Activated CD4-positive, alpha-beta memory T cell treated with anti-CD3 and anti-CD28 coated beads, Interleukin-2, amount 10 ng/mL, durations not matched to agents 7 days and 5 days (primary cell): ENCODE results near the gene CAMSAP2. TPM values are rescaled to one million over a fixed set of nuclear protein-coding genes. Genes with fewer than 3 reads are reported as not detected.
A peak's percentile ranks its signal among the peaks of the same experiment; 100 is the strongest.
"Not testable (repeated sequence)": the region's sequence is repeated elsewhere in the genome, so short reads cannot be mapped to it uniquely, and the experiment has no call there.

Experiments used
- CTCF ChIA-PET: fragments of 350-600 bp; sonication (Branson Sonifier 250); formaldehyde crosslinking; loops from one replicate; lab custom pipeline; 2021; ENCODE audit warnings: antibody characterized with exemption, inconsistent platforms; lab: Charles Lee
- POLR2A ChIA-PET: fragments of 350-600 bp; sonication (Branson Sonifier 250); formaldehyde crosslinking; loops from one replicate; lab custom pipeline; 2021; ENCODE audit warnings: antibody characterized with exemption; lab: Charles Lee
- DNase-seq: peaks from one replicate; pipeline ENCODE4 v3.0.0-alpha.2; 2020
- H3K27ac Mint-ChIP-seq: one replicate; pipeline ENCODE4 v1.8.0; 2021; ENCODE audit warnings: mild to moderate bottlenecking, mixed read lengths
- H3K27me3 Mint-ChIP-seq: one replicate; pipeline ENCODE4 v1.8.0; 2021; ENCODE audit warnings: mixed read lengths
- H3K36me3 Mint-ChIP-seq: one replicate; pipeline ENCODE4 v1.8.0; 2021; ENCODE audit warnings: low read depth, mixed read lengths
- H3K4me1 Mint-ChIP-seq: one replicate; pipeline ENCODE4 v1.8.0; 2021; ENCODE audit warnings: mixed read lengths
- H3K4me3 Mint-ChIP-seq: one replicate; pipeline ENCODE4 v1.8.0; 2021; ENCODE audit warnings: mild to moderate bottlenecking, mixed read lengths
- H3K9me3 Mint-ChIP-seq: one replicate; pipeline ENCODE4 v1.8.0; 2021; ENCODE audit warnings: mixed read lengths
- total RNA-seq, 2 experiments: library from RNA; stranded (reverse); gene quantifications; one replicate each; pipeline ENCODE4 v1.2.3, GENCODE V29; 2021

Gene CAMSAP2
- total RNA-seq, 2 experiments from 2014 or later: 0.65 to 0.78 TPM

GRCh38 chr1:200744143-200744542 lies 5.5 kb downstream of the CAMSAP2 start:
- Mint-ChIP-seq H3K36me3 (no peaks in the 10 kb centered on the region), H3K27ac (no peak overlapping the region), H3K4me3 (no peak overlapping the region), H3K9me3 (no peaks in the 10 kb centered on the region), H3K27me3 (peaks cover 24% of the 10 kb centered on the region), H3K4me1 (peaks cover 17% of the 10 kb centered on the region)
- ChIA-PET CTCF (interaction anchor here (1.6 kb wide), 1 partner anchor 122 kb away, joined by 7 read pairs; no protein-coding TSS in a partner anchor), POLR2A (interaction anchor here (1.0 kb wide), 1 partner anchor 74 kb away, joined by 4 read pairs; the partner anchor contains the start of gene DDX59)
- DNase-seq: no peak

- Mint-ChIP-seq H3K9me3 (no peaks in the 10 kb centered on the region), H3K27ac (no peak overlapping the region), H3K4me3 (no peak overlapping the region), H3K36me3 (no peaks in the 10 kb centered on the region), H3K27me3 (peaks cover 4% of the 10 kb centered on the region), H3K4me1 (peaks cover 11% of the 10 kb centered on the region)
- ChIA-PET CTCF (interaction anchor here (0.7 kb wide), 1 partner anchor 266 kb away, joined by 3 read pairs; no protein-coding TSS in a partner anchor), POLR2A (no interaction called here)
- DNase-seq: no peak
Observed at GRCh38 chr1:200749090-200749489, 10.4 kb downstream of the CAMSAP2 start.

DNA sequence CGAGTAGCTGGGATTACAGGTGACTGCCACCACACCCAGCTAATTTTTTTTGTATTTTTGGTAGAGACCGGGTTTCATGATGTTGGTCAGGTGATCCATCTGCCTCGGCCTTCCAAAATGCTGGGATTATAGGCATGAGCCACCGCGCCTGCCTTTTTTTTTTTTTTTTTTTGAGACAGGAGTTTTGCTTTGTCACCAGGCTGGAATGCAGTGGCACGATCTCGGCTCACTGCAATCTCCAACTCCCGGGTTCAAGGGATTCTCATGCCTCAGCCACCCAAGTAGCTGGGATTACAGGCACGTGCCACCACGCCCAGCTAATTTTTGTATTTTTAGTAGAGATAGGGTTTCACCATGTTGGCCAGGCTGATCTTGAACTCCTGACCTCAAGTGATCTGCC lies 12.1 kb downstream of the CAMSAP2 start:
- H3K27ac Mint-ChIP-seq, H3K9me3 Mint-ChIP-seq, H3K4me1 Mint-ChIP-seq, DNase-seq, H3K36me3 Mint-ChIP-seq, H3K27me3 Mint-ChIP-seq, POLR2A ChIA-PET, H3K4me3 Mint-ChIP-seq: not testable (repeated sequence)
- CTCF ChIA-PET: interaction anchor here (0.7 kb wide), 1 partner anchor 165 kb away, joined by 3 read pairs; no protein-coding TSS in a partner anchor

- no peaks in the 10 kb centered on the region for H3K27me3 Mint-ChIP-seq
- H3K4me3 Mint-ChIP-seq: no peak overlapping the region
- CTCF ChIA-PET: no interaction called here
- H3K9me3 Mint-ChIP-seq: no peaks in the 10 kb centered on the region
- peak; percentile 21 for DNase-seq
- peaks cover 5% of the 10 kb centered on the region for H3K4me1 Mint-ChIP-seq
- no peaks in the 10 kb centered on the region for H3K36me3 Mint-ChIP-seq
- POLR2A ChIA-PET: no interaction called here
- H3K27ac Mint-ChIP-seq: no peak overlapping the region
Observed at GRCh38 chr1:200751717-200752116, 13.0 kb downstream of the CAMSAP2 start.

GRCh38 chr1:200753650-200754198 lies 15.0 kb downstream of the CAMSAP2 start:
- no peak overlapping the region for H3K27ac Mint-ChIP-seq
- POLR2A ChIA-PET: no interaction called here
- DNase-seq: no peak
- peaks cover 9% of the 10 kb centered on the region for H3K27me3 Mint-ChIP-seq
- H3K9me3 Mint-ChIP-seq: no peaks in the 10 kb centered on the region
- peaks cover 5% of the 10 kb centered on the region for H3K4me1 Mint-ChIP-seq
- H3K4me3 Mint-ChIP-seq: no peak overlapping the region
- H3K36me3 Mint-ChIP-seq: no peaks in the 10 kb centered on the region
- CTCF ChIA-PET: no interaction called here

GRCh38 chr1:200755456-200755855 lies 16.8 kb downstream of the CAMSAP2 start:
- no peaks in the 10 kb centered on the region for H3K9me3 Mint-ChIP-seq
- POLR2A ChIA-PET: no interaction called here
- peaks cover 13% of the 10 kb centered on the region for H3K27me3 Mint-ChIP-seq

GRCh38 chr1:200762089-200762488 lies 23.4 kb downstream of the CAMSAP2 start:
- DNase-seq: no peak
- Mint-ChIP-seq H3K4me1 (no peaks in the 10 kb centered on the region), H3K36me3 (no peaks in the 10 kb centered on the region), H3K9me3 (no peaks in the 10 kb centered on the region), H3K4me3 (no peak overlapping the region), H3K27ac (no peak overlapping the region), H3K27me3 (peaks cover 13% of the 10 kb centered on the region)
- CTCF ChIA-PET: interaction anchor here (1.2 kb wide), 1 partner anchor 32 kb away, joined by 3 read pairs; no protein-coding TSS in a partner anchor
- POLR2A ChIA-PET: no interaction called here

More at GRCh38 chr1:200755456-200755855, 16.8 kb downstream of the CAMSAP2 start:
- Mint-ChIP-seq H3K4me1 (peaks cover 5% of the 10 kb centered on the region), H3K4me3 (no peak overlapping the region), H3K36me3 (no peaks in the 10 kb centered on the region), H3K27ac (no peak overlapping the region)
- DNase-seq: no peak
- CTCF ChIA-PET: no interaction called here

GRCh38 chr1:200767321-200767720 lies 28.6 kb downstream of the CAMSAP2 start:
- no peaks in the 10 kb centered on the region for H3K4me1 Mint-ChIP-seq
- H3K27me3 Mint-ChIP-seq: no peaks in the 10 kb centered on the region
- H3K4me3 Mint-ChIP-seq: no peak overlapping the region
- CTCF ChIA-PET: interaction anchor here (0.8 kb wide), 1 partner anchor 929 kb away, joined by 3 read pairs; no protein-coding TSS in a partner anchor
- POLR2A ChIA-PET: no interaction called here
- DNase-seq: no peak
- H3K36me3 Mint-ChIP-seq: no peaks in the 10 kb centered on the region
- no peak overlapping the region for H3K27ac Mint-ChIP-seq
- H3K9me3 Mint-ChIP-seq: no peaks in the 10 kb centered on the region

- DNase-seq: no peak
- Mint-ChIP-seq H3K4me3 (no peak overlapping the region), H3K27ac (no peak overlapping the region), H3K4me1 (peaks cover 10% of the 10 kb centered on the region), H3K27me3 (no peaks in the 10 kb centered on the region), H3K9me3 (no peaks in the 10 kb centered on the region), H3K36me3 (no peaks in the 10 kb centered on the region)
- CTCF ChIA-PET: interaction anchor here (1.1 kb wide), 1 partner anchor 150 kb away, joined by 4 read pairs; no protein-coding TSS in a partner anchor
- POLR2A ChIA-PET: interaction anchor here (0.8 kb wide), 1 partner anchor 150 kb away, joined by 3 read pairs; no protein-coding TSS in a partner anchor
Observed at GRCh38 chr1:200771625-200772555, 33.2 kb downstream of the CAMSAP2 start.

DNA sequence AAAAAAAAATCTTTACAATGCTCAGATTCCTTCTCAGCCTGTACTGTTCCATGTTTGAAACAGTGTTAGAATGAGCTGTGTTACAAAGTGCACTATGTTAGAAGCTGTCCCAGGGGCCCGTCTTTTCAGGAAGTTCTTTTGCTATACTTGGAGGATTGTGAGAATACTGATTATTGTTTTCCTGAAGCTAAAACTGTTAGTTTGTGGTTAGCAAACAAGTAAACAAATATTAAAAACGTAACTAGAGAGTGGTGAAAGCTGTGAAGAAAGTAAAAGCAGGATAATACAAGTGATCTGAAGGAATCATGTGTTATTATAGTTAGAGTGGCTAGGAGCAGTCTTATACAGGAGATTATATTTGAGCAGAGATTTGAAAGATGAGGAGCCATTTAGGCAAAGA lies 35.6 kb downstream of the CAMSAP2 start:
- Mint-ChIP-seq H3K36me3 (no peaks in the 10 kb centered on the region), H3K9me3 (no peaks in the 10 kb centered on the region), H3K4me1 (peaks cover 10% of the 10 kb centered on the region), H3K4me3 (no peak overlapping the region), H3K27me3 (peaks cover 2% of the 10 kb centered on the region), H3K27ac (no peak overlapping the region)
- POLR2A ChIA-PET: no interaction called here
- no peak for DNase-seq
- CTCF ChIA-PET: interaction anchor here (0.6 to 2.0 kb wide), 3 partner anchors 8 to 29 kb away, joined by 3 to 6 read pairs (median 3); no protein-coding TSS in a partner anchor

DNA sequence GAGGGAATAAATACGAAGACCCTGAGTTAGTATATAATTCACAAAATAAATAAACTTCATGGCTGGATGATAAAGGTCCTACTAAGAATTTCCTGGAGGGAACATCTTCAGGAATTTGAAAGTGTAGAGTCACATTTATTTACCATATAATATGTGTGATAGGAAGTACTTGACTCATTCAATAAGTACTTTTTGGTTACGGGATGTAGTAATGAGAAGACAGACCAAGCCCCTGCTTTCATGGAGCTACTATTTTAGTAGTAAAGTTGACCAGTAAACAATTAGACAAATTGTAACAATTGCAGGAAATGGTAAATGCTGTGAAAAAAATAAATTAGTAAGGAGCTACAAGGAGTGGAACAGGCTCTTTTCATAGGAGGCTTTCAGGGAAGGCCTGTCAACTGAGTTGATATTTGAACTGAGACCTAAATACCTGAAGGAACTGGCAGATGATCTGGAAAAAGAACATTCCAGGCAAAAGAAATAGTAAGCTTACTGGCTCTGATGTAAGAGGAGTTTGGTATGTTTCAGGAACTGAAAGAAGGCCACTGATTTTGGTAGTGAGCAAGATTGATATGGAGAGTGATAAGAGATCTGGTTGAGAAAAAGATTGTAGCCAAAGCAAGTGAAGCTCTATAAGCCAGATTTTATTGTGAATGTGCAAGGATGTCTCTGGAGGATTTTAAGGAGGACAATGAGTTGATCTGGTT lies 36.2 kb downstream of the CAMSAP2 start:
- no peak overlapping the region for H3K27ac Mint-ChIP-seq
- POLR2A ChIA-PET: no interaction called here
- H3K27me3 Mint-ChIP-seq: peaks cover 3% of the 10 kb centered on the region
- no peak for DNase-seq
- no peaks in the 10 kb centered on the region for H3K36me3 Mint-ChIP-seq
- CTCF ChIA-PET: interaction anchor here (0.9 to 2.0 kb wide), 2 partner anchors 9 to 28 kb away, joined by 3 to 6 read pairs; no protein-coding TSS in a partner anchor
- no peak overlapping the region for H3K4me3 Mint-ChIP-seq
- no peaks in the 10 kb centered on the region for H3K9me3 Mint-ChIP-seq
- H3K4me1 Mint-ChIP-seq: peaks cover 10% of the 10 kb centered on the region

GRCh38 chr1:200775850-200776249 lies 37.2 kb downstream of the CAMSAP2 start:
- H3K27me3 Mint-ChIP-seq: peaks cover 3% of the 10 kb centered on the region
- POLR2A ChIA-PET: no interaction called here
- no peak overlapping the region for H3K27ac Mint-ChIP-seq
- no peak for DNase-seq
- H3K4me3 Mint-ChIP-seq: no peak overlapping the region
- no peaks in the 10 kb centered on the region for H3K9me3 Mint-ChIP-seq
- CTCF ChIA-PET: interaction anchor here (2.0 kb wide), 1 partner anchor 27 kb away, joined by 6 read pairs; no protein-coding TSS in a partner anchor
- no peaks in the 10 kb centered on the region for H3K36me3 Mint-ChIP-seq
- H3K4me1 Mint-ChIP-seq: peaks cover 10% of the 10 kb centered on the region
